LoVo (cell line): ENCODE data around the gene KCTD8.

Experiments
- DNase-seq: peaks from one replicate; pipeline ENCODE4 v3.0.0-alpha.2; 2016; ENCODE audit warnings: low spot score

Gene KCTD8

DNA sequence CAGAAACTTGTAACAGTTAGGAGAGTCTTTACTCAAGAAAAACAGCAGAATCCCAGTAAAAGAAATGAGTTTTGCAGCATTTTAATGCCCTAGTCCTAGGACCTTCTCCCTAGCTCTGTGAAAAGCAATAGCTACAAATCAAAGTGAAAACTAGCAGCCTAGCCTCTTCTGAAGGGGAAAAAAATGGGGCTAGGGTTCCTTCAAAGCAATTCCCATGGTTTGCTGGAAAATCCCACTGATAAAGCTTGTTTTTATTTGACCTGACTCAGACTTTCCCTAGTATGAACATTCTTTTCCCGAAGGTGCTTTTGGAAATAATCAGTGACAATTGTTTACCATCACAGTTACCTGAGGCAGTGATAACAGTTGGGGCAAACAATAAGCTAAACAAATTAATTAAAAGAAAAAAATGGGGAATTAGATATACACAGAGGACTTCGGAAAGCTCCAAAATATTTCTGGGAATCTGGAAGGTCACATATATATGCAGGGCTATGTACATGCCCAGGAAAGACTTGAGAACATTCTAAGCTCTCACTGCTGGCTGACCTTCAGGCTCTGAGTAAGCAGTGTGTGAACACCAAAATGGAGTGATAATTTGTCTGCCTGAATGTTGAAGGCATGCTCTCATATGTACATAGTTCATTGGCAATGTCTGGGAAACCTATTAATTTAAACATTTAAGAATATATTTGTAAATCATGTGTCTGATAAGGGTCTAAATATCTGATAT lies 285.9 kb downstream of the KCTD8 start:
- no peak for DNase-seq

DNA sequence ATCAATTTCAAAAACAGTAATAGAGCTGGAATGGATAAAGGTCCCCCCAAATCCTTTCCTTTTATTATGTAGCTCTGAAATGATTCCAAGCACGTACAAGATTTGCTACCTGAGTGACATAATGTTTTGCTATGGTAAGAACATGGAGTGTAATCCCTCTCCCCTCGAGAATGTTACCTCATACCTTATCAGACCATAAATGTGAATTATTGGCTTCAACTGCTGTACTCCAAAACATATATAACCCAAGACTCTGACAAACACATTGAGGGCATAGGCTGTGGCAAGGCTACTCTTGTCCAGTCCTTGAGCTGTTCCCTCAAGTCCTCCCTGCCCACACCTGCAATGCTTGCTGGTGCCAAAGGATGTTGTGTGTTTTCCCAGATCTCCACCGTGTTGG lies 286.9 kb downstream of the KCTD8 start:
- no peak for DNase-seq

DNA sequence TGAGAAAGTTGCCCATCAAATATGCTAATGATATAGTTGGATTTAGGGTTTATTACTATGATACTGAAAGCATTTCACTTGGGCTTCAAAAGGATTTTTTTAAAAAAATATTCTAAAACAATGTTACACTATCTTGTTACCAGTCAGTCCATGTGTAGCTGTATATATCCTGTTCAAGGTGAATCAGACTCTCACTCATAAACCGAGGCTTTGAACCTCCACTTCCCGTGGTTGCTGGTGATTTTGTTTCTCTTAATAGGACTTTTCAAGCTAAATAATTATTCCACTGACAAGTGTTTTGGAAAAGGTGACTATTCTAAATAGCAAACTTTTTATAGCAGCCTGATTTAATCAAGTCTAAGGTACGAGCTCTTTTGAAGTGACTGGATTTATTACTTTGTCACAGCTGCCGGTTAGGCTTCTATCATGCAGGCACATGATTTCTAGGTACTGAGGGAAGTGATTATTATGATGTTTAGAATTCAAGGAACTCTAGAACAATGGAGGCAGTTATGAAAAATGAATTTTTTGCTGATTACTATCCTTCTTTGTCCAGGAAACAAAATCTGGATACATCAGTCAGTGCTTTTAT lies 287.7 kb downstream of the KCTD8 start:
- no peak for DNase-seq

DNA sequence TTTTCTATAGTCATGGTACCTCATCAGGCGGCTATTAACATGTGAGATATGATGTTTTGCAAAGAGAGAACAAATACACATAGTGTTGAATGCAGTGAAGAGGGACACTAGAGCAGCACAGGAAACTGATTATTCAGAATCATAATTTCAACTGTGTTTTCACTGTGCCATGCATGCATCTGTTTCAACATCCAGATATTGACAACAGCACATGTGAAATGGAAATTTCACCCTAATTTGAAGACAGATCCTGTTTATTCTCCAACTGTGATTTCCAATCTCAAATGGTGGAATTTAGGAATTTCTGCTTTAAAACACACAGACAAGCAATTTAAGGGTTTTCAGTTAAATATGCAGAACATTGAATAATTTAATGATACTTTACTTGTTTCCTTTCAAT lies 288.6 kb downstream of the KCTD8 start:
- DNase-seq, result no peak

DNA sequence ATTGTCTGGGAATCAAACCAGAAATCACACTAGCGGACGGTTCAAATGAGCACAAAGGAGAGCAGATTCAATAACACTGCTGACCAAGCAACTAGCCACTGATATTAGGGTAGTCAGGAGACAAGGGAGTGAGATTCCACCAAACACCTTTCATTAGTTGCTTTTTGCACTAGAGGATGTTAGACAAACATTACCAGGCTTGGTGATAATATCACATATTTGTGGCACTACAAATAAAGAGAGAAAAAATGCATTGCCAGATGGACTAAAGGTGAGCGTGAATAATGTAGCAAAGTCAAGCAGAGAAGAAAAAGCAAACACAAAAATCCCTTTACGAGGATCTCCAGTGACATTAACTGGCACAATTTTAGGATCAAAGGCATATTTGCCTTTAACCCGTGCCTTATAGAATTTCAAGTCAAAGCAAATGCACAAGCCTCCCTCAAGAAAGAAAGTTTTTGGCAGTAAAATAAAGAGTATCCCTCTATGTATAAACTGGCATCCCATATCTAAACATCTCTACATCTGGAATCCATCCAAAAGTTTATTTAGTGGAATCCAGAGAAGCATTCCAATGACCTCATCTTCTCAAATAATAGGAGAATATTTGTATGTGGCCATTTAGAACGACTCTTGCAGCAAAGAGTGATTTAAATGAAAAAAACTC lies 290.9 kb downstream of the KCTD8 start:
- DNase-seq, result no peak

DNA sequence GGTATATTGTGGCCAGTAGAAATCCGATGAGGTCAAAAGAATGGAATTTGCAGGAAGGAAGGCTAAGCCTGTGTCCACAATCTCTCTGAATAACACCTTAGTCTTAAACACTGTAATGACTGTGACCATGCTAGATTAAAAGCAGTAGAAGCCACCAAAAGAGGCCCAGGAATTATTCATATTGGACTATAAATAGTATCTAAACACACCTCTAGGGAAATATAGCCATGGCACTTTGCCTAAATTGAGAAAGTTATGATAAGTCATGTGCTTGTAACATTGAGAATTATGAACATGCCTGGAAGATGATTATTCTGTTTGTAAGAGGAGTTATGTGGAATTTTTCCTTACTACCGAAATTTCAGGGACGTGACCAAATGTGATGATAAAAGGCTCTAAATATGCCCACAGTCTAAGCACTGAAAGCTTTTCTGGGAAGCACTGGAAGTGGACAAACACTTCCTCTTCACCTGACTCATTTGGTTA lies 298.5 kb downstream of the KCTD8 start:
- no peak for DNase-seq

DNA sequence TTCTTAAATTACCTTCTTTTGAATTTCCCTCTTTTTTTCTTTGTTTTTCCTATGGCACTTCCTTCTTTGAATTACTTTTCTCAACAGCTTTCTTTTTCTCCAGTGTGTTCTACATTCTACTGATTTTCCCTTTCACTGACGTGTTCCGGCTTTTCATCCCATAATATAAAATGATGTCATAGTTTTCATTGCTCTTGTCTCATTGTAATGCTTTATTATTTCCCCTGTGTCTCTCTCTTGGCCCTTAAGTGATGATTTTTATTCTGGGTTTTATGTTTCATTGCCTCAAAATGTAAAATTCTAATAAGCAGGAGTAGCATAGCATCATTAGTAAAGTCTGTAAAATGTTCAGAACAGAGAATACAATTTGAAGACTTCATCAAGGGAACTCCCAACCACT lies 299.3 kb downstream of the KCTD8 start:
- no peak for DNase-seq

DNA sequence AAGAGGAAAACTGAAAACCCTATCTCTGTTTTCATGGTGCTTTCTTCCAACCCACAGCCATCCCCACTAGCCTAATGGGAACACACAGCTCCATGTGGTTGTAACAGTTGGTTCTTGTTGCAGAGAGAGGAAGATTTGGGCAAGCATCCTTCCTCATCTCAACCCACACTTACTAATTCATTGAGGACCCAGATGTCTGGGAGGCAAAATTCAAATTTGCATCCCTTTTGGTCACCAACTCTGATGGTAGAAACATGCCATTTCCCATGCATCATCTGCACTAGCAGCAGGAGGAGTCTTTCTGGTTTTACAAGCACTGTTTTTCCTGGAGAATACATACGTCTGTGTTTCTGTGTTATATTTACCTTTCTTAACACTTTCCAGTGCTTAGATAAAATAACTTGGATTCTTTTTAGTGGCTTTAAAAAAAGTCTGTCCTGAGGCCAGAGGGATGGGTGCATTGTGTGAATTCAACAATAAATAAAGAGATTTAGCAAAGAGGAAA lies 301.0 kb downstream of the KCTD8 start:
- DNase-seq, result no peak

DNA sequence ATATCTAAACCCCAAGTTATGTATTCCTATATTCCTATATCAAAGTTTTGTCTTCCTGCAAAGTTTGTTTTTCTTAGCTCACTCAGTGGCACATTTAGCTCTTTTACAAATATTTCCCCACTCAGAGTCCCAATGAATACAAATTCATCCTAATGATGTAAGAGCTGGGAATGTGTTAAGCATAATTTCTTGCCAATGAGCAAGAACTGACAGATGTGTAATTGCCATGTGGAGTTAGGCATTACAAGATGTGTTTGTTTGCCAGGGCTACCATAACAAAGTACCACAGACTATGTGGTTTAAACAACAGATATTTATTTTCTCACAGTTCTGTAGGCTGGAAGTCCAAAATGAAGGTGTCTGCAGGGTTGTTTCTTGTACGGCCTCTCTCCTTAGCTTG lies 302.1 kb downstream of the KCTD8 start:
- no peak for DNase-seq

DNA sequence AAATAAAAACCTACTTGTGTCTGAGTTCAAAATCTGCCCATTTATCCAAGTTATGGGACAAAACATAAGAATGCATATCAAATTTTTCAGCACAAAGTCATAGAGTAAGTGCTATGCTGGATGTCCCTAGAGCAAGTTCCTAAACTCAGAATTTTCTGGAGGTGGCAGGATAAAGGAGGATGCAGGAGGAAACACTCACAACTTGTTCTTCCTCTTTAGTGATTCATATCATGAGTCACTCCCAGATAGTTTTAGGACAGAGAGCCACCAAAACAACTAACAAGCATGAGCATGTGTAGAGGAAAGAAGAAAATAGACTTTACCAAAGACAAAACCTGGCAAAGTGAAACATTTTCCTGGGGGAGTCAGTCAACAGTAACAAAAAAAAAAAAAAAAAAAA lies 302.7 kb downstream of the KCTD8 start:
- no peak for DNase-seq

DNA sequence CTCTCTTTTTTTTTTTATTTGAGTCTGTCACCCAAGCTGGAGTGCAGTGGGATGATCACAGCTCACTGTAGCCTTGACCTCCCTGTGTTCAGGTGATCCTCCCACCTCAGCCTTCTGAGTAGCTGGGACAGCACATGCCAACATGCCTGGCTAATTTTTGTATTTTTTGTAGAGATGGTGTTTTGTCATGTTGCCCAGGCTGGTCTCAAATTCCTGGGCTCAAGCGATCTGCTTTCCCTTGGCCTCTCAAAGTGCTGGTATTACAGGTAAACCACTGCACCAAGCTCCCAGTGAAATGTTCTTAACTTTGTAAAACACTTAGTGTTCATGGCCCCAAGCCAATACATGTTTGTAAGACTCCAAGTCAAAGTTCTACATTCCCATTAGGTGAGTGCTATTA lies 316.1 kb downstream of the KCTD8 start:
- DNase-seq, result no peak
